Body of pancreas (tissue), 4 donors: ENCODE results near the gene AKAP13. TPM values are rescaled to one million over a fixed set of nuclear protein-coding genes. Genes with fewer than 3 reads are reported as not detected.

ENCODE experiments used
- ATAC-seq: fragments of 150-250 bp; one replicate; pipeline ENCODE4 v1.9.1; 2016
- DNase-seq, 4 donors: peaks; one replicate each; pipeline ENCODE4 v3.0.0-alpha.2; 2019
- H3K27ac ChIP-seq, 4 donors: fragments of 200-600 bp; sonication (generic); 1 replicate in 3 of 4; 2 replicates in 1 of 4; pipeline versions ENCODE4 v1.5.1 to v1.6.1; 2016 to 2019; ENCODE audit warnings: mild to moderate bottlenecking in 1 of 4, mixed read lengths in 1 of 4, moderate library complexity in 1 of 4
- H3K27me3 ChIP-seq, 2 donors: fragments of 200-600 bp; sonication (generic); one replicate each; pipeline ENCODE4 v1.6.0; 2016; ENCODE audit warnings: mild to moderate bottlenecking in 1 of 2
- H3K36me3 ChIP-seq, 2 donors: fragments of 200-600 bp; sonication (generic); replicated peaks in 1 of 2; 2 replicates each; pipeline ENCODE4 v1.5.1; 2016; ENCODE audit warnings: low read depth in 2 of 2; ENCODE audit not compliant: insufficient read depth in 1 of 2
- H3K4me1 ChIP-seq: fragments of 200-600 bp; sonication (generic); one replicate; pipeline ENCODE4 v1.6.0; 2016
- H3K4me3 ChIP-seq, 2 donors: fragments of 200-600 bp; sonication (generic); 1 replicate in 1 of 2; 2 replicates in 1 of 2; pipeline ENCODE4 v1.5.1; 2016 to 2019
- H3K9me3 ChIP-seq, 3 donors: fragments of 200-600 bp; sonication (generic); 1 replicate in 2 of 3; 2 replicates in 1 of 3; pipeline ENCODE4 v1.5.1; 2016
- POLR2A ChIP-seq, 3 donors: fragments of 450-650 bp; IDR thresholded peaks; one replicate each; pipeline ENCODE4 v1.6.1; 2016; ENCODE audit warnings: antibody characterized with exemption in 3 of 3, mild to moderate bottlenecking in 2 of 3
- WGBS, 2 donors: methylation state at CpG; one replicate each; pipeline ENCODE4 v1.1.5; 2017; 5-methylcytosine and 5-hydroxymethylcytosine counted together
- intact Hi-C: fragments of 100-400 bp; cut with DNase I; formaldehyde crosslinking; loops from one replicate; pipeline ENCODE4 v1.15.1; 2023
- total RNA-seq, 2 donors: library from RNA; depleted of rRNA; stranded (reverse); fragments of >200 nt; gene quantifications; one replicate each; pipeline ENCODE4 v1.1.0, GENCODE V29; 2016
- TF ChIP-seq, protein P1 (sequence below), 7 experiments: fragments of 450-650 bp in 4 of 7; fragments of 200-600 bp in 3 of 7; sonication (generic) in 3 of 7; IDR thresholded peaks; one replicate each; pipeline ENCODE4 v1.5.1; 2016 to 2019; ENCODE audit warnings: antibody characterized with exemption in 7 of 7

AKAP13 gene
- total RNA-seq, 2 donors from 2014 or later = 102 to 160 TPM

DNA sequence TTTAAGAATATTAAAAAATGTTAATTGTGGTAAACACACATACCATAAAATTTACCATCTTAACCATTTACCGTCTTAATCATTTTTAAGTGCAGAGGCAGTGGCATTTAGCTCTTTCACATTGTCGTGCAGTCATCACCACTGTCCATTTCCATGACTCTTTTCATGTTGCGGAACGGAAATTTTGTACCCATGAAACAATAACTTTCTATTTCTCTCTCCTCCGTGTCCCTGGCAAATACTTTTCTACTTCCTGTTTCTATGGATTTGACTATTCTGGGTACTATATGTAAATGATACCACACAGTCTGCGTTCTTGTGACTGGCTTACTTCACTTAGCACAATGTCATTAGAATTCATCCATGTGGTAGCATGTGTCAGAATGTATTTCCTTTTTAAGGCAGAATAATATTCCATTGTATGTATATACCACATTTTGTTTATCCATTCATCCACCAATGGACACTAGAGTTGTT is 27.9 kb downstream of the AKAP13 start:
- intact Hi-C loops = no loop called here
- Histone ChIP-seq H3K4me3 (no peak overlapping the region), H3K9me3 (no peaks in the 10 kb centered on the region), H3K27ac (peak overlapping the region in 1 of 4 donors; percentile 61), H3K36me3 (no peaks in the 10 kb centered on the region), H3K4me1 (peaks cover 27% of the 10 kb centered on the region), H3K27me3 (no peaks in the 10 kb centered on the region)
- no peak for TF ChIP-seq POLR2A (IDR thresholded peaks at IDR 0.05)
- TF ChIP-seq, protein P1, sequence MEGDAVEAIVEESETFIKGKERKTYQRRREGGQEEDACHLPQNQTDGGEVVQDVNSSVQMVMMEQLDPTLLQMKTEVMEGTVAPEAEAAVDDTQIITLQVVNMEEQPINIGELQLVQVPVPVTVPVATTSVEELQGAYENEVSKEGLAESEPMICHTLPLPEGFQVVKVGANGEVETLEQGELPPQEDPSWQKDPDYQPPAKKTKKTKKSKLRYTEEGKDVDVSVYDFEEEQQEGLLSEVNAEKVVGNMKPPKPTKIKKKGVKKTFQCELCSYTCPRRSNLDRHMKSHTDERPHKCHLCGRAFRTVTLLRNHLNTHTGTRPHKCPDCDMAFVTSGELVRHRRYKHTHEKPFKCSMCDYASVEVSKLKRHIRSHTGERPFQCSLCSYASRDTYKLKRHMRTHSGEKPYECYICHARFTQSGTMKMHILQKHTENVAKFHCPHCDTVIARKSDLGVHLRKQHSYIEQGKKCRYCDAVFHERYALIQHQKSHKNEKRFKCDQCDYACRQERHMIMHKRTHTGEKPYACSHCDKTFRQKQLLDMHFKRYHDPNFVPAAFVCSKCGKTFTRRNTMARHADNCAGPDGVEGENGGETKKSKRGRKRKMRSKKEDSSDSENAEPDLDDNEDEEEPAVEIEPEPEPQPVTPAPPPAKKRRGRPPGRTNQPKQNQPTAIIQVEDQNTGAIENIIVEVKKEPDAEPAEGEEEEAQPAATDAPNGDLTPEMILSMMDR (IDR thresholded peaks at IDR 0.05) = no peak
- ATAC-seq (no peak), DNase-seq (no peak)
- WGBS, 2 donors = 78 to 86% methylated on average over 6 of the region's 6 CpGs

DNA sequence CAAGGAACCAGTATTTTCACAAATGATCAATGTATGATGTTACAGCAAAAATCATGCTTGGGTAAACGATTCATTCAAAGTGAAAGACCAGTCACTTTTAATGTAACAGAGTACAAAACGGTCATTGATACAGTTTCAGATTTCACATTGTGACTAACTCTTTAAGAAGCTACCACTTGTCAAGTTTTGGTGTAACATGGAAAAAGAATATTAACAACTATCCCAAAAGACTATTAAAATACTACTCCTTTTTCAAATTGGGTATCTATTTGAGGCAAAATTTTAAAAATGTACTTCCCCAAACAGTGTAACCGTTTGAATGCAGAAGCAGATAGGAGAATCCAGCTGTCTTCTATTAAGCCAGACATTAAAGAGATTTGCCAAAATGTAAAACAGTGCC is 31.7 kb downstream of the AKAP13 start:
- WGBS, 2 donors = 32 to 37% methylated on average over 3 of the region's 3 CpGs
- Histone ChIP-seq H3K27ac (peak overlapping the region in 1 of 4 donors; percentile 54), H3K4me1 (peaks cover 36% of the 10 kb centered on the region), H3K4me3 (no peak overlapping the region), H3K36me3 (no peaks in the 10 kb centered on the region), H3K9me3 (no peaks in the 10 kb centered on the region), H3K27me3 (no peaks in the 10 kb centered on the region)
- ATAC-seq = no peak
- no peak for DNase-seq
- TF ChIP-seq, protein P1 (IDR thresholded peaks at IDR 0.05) = no peak
- TF ChIP-seq POLR2A (IDR thresholded peaks at IDR 0.05) = no peak
- intact Hi-C loops = no loop called here

DNA sequence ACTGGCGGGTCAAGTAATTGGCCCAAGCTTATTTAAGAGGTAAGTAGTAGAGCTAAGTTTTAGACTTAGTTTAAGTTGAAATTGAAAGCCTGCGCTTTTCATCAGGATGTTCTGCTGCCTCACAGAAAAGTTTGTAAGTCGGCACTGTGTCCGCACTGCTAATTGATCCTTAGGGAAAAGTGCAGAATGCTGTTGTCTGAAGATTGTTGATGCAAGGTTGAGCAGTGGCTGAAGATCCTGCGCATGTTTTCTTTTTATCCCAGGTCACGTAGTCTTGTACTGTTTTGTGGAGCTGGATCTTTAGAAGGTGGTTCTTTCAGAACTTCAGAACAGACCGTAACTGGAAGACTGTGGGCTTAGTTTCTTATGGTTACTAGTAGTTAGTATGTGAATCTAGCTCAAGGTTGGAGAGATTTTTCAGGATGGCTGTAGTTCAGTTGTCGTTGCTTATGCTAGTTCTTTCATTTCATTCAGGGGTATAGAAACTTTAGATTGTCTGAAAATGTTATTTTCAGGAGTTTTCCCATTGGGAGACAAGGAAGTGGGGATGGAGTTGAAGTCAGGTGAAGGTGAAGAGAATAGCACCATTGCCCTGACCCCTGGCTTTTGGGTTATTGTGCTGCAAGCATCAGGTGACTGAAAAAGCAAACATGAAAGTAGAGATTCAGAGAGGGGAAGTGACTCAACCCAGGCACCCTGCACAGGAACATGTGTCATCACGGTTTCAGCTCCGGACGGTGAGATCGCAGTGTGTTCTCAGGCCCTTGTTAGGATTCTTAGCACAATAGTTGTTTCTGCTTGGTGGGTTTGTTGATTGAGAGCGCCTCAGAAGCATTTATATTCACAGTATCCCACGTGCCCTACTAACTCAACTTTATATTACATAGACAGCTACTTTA is 32.8 kb downstream of the AKAP13 start:
- TF ChIP-seq, protein P1 (IDR thresholded peaks at IDR 0.05) = peak in 1 of 7 experiments; percentile 29
- no peak for TF ChIP-seq POLR2A (IDR thresholded peaks at IDR 0.05)
- WGBS, 2 donors = 72 to 81% methylated on average over 14 of the region's 14 CpGs
- DNase-seq = peak; percentile 42 to 79 (median 60)
- H3K27ac ChIP-seq = peak overlapping the region in 2 of 4 donors; percentile 20 to 54
- no peaks in the 10 kb centered on the region for H3K9me3 ChIP-seq
- intact Hi-C loops = no loop called here
- no peak overlapping the region for H3K4me3 ChIP-seq
- H3K36me3 ChIP-seq = no peaks in the 10 kb centered on the region
- ATAC-seq = peak; percentile 72
- H3K27me3 ChIP-seq = no peaks in the 10 kb centered on the region
- H3K4me1 ChIP-seq = peaks cover 35% of the 10 kb centered on the region

DNA sequence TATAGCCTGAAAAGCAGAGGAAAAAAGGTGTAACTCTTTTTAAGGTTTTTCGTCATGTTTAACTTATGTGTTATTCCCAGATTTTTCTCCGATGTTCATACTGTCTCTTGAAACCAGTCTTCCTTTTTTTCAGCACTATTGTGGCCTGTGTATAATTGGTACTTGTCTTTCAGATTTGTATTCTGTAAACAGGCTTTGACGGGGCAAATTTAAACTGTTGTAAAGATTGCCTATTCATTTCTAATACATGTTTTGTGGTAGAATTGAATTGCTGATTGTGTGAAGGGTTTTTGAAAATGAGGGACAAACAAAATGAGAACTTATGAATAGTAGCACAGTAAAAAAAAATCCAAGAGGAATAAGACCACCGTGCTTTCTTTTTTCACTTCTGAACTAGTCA is 33.6 kb downstream of the AKAP13 start:
- Histone ChIP-seq H3K27me3 (no peaks in the 10 kb centered on the region), H3K4me3 (no peak overlapping the region), H3K9me3 (no peaks in the 10 kb centered on the region), H3K27ac (peak overlapping the region in 3 of 4 donors; percentile 20 to 54 (median 26)), H3K4me1 (peaks cover 41% of the 10 kb centered on the region), H3K36me3 (no peaks in the 10 kb centered on the region)
- WGBS, 2 donors = 83 to 84% methylated on average over 4 of the region's 4 CpGs
- ATAC-seq (no peak), DNase-seq (no peak)
- intact Hi-C loops = no loop called here
- TF ChIP-seq, protein P1 (IDR thresholded peaks at IDR 0.05) = no peak
